Right cardiac atrium (tissue), 5 donors: ENCODE measurements around the gene TRAFD1. TPM values are rescaled to one million over a fixed set of nuclear protein-coding genes. Genes with fewer than 3 reads are reported as not detected.
"Not testable (repeated sequence)": the region's sequence is repeated elsewhere in the genome, so short reads cannot be mapped to it uniquely, and the experiment has no call there.

ENCODE experiments used
- ATAC-seq, 2 donors: fragments of 200-7000 bp; cut with Tn5 transposase; one replicate each; pipeline versions ENCODE4 v1.8.0 to v1.9.1; 2020; ENCODE audit warnings: moderate library complexity in 2 of 2, mild to moderate bottlenecking in 1 of 2
- DNase-seq, 3 donors: peaks; one replicate each; pipeline ENCODE4 v3.0.0-alpha.2; 2020
- H3K27ac ChIP-seq: one replicate; pipeline ENCODE4 v1.5.1; 2013; ENCODE audit warnings: mild to moderate bottlenecking, low read length, control low read depth, moderate library complexity
- H3K27me3 ChIP-seq: one replicate; pipeline ENCODE4 v1.6.1; 2013; ENCODE audit not compliant: control insufficient read depth, insufficient read depth
- H3K4me1 ChIP-seq: one replicate; pipeline ENCODE4 v1.6.1; 2013; ENCODE audit warnings: low read length; ENCODE audit not compliant: control insufficient read depth, insufficient read depth
- H3K4me3 ChIP-seq: one replicate; pipeline ENCODE4 v1.5.1; 2013; ENCODE audit warnings: low read length, control low read depth
- H3K9me3 ChIP-seq: one replicate; pipeline ENCODE4 v1.6.1; 2013; ENCODE audit warnings: low read length; ENCODE audit not compliant: control insufficient read depth
- WGBS: extraction: QIAGEN DNeasy Blood & Tissue Kit; methylation state at CpG from one replicate; pipeline ENCODE4 v1.1.7; 2013; 5-methylcytosine and 5-hydroxymethylcytosine counted together
- intact Hi-C, 4 donors: fragments of 100-400 bp; cut with DNase I; formaldehyde crosslinking; loops; one replicate each; pipeline versions ENCODE4 v1.11.0 to v1.14.0; 2022 to 2023
- polyA plus RNA-seq: library from polyadenylated mRNA; stranded (reverse); fragments of 200-250 nt; gene quantifications from one replicate; pipeline ENCODE4 v1.2.3, GENCODE V29; 2013
- total RNA-seq, 4 donors: library from RNA; stranded (reverse); fragmentation: NEBNext Ultra II Directional; extraction: Animal tissue kit (Norgen Biotek cat#: 25700); gene quantifications; one replicate each; pipeline ENCODE4 v1.2.1, GENCODE V29; 2021
- donor health status: healthy with polysubstance abuse.
- donor health status: DM: no; HTN: yes; CAD: no.
- donor health status: DM: no; HTN: no; CAD: no.
- donor health status: DM: no; HTN: yes; CAD: no; lungs with severe emphysema.
- donor health status: DM: yes; HTN: yes; CAD: no.

Gene TRAFD1
- total and polyA plus RNA-seq, 5 donors = 13.4 to 24.5 (median 23.7) TPM

DNA sequence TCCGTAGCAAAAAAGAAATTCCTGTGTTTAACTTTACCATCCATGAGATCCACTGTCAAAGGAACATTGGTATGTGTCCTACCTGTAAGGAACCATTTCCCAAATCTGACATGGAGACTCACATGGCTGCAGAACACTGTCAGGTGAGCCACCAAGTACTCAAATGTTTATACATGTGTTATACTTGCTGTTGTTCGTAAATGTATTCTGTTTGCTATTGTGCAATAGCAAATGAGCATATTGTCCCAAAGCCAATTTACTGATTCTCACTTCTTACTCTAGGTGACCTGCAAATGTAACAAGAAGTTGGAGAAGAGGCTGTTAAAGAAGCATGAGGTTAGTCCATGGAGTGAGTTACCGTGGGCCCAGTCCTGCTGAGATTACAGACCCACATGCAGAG is 9.4 kb downstream of the TRAFD1 start:
- no peaks in the 10 kb centered on the region for H3K9me3 ChIP-seq
- WGBS = 90% methylated on average over 3 of the region's 3 CpGs
- intact Hi-C loops = no loop called here
- no peak overlapping the region for H3K4me3 ChIP-seq
- DNase-seq (no peak), ATAC-seq (no peak)
- no peak overlapping the region for H3K27ac ChIP-seq
- no peaks in the 10 kb centered on the region for H3K4me1 ChIP-seq
- H3K27me3 ChIP-seq = no peaks in the 10 kb centered on the region

DNA sequence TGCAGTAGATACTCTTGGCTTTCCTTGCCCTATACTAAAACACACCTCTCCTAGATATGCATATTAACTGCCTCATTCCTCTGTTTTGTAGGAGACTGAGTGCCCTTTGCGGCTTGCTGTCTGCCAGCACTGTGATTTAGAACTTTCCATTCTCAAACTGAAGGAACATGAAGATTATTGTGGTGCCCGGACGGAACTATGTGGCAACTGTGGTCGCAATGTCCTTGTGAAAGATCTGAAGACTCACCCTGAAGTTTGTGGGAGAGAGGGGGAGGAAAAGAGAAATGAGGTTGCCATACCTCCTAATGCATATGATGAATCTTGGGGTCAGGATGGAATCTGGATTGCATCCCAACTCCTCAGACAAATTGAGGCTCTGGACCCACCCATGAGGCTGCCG is 15.4 kb downstream of the TRAFD1 start:
- intact Hi-C loops = no loop called here
- DNase-seq = no peak
- Histone ChIP-seq H3K4me1 (no peaks in the 10 kb centered on the region), H3K27me3 (no peaks in the 10 kb centered on the region), H3K9me3 (no peaks in the 10 kb centered on the region), H3K4me3 (no peak overlapping the region), H3K27ac (no peak overlapping the region)
- WGBS = 90% methylated on average over 5 of the region's 5 CpGs
- no peak for ATAC-seq

DNA sequence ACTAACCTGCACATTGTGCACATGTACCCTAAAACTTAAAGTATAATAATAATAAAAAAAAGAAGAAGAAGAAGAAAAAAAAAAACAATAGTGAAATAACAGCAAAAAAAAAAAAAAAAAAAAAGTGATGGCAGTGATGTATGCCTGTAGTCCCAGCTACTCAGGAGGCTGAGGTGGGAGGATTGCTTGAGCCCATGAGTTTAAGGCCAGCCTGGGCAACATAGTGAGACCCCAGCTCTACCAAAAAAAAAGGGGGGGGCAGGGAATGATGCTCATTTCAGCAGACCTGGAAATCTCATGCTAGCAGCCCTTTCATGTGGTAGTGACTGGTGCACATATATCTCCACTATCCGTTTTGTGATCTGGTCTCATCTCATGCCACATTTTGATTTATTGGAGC is 20.8 kb downstream of the TRAFD1 start:
- intact Hi-C loops = no loop called here
- no peak for ATAC-seq

DNA sequence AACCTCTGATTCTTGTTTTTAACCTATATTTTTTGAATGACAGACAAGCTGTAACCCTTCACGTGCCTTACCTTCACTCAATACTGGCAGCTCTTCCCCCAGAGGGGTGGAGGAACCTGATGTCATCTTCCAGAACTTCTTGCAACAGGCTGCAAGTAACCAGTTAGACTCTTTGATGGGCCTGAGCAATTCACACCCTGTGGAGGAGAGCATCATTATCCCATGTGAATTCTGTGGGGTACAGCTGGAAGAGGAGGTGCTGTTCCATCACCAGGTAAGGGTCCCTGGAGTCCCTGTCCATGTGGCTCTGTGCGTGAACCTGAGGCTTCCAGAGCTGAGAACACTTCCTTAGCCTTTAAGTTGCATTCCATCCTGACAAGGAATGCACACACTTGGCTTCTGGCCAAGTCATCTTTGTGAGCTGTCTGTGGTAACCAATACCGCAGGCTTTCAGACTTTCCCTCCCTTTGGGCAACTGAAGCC is 22.7 kb downstream of the TRAFD1 start:
- no peak for DNase-seq
- H3K27me3 ChIP-seq = no peaks in the 10 kb centered on the region
- no peaks in the 10 kb centered on the region for H3K4me1 ChIP-seq
- intact Hi-C loops = no loop called here
- ATAC-seq = no peak
- H3K27ac ChIP-seq = no peak overlapping the region
- H3K4me3 ChIP-seq = no peak overlapping the region
- no peaks in the 10 kb centered on the region for H3K9me3 ChIP-seq
- 66% methylated on average over 3 of the region's 3 CpGs for WGBS

More for the DNA sequence above, 20.8 kb downstream of the TRAFD1 start:
- DNase-seq = no peak
- no peaks in the 10 kb centered on the region for H3K27me3 ChIP-seq
- 95% methylated on average over 1 of the region's 1 CpG for WGBS
- H3K27ac ChIP-seq = no peak overlapping the region
- H3K4me1 ChIP-seq = no peaks in the 10 kb centered on the region
- H3K9me3 ChIP-seq = no peaks in the 10 kb centered on the region
- no peak overlapping the region for H3K4me3 ChIP-seq

DNA sequence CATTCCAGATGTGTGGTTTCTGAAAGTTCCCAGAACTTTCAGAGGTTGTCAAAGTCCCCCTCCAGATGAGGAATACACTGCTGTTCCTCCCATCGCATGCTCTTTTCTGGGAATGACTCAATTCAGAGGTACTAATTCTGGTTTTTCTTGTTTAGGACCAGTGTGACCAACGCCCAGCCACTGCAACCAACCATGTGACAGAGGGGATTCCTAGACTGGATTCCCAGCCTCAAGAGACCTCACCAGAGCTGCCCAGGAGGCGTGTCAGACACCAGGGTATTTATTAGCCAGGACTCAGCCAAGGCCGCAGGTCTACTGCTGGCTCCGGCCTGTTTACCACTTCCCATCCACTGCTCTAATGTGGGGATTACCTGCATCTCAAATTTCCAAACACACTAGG is 24.2 kb downstream of the TRAFD1 start:
- DNase-seq = no peak
- H3K4me1 ChIP-seq = no peaks in the 10 kb centered on the region
- 95% methylated on average over 5 of the region's 5 CpGs for WGBS
- H3K9me3 ChIP-seq = no peaks in the 10 kb centered on the region
- no peak overlapping the region for H3K4me3 ChIP-seq
- intact Hi-C loops = no loop called here
- ATAC-seq = no peak
- H3K27ac ChIP-seq = no peak overlapping the region
- no peaks in the 10 kb centered on the region for H3K27me3 ChIP-seq

DNA sequence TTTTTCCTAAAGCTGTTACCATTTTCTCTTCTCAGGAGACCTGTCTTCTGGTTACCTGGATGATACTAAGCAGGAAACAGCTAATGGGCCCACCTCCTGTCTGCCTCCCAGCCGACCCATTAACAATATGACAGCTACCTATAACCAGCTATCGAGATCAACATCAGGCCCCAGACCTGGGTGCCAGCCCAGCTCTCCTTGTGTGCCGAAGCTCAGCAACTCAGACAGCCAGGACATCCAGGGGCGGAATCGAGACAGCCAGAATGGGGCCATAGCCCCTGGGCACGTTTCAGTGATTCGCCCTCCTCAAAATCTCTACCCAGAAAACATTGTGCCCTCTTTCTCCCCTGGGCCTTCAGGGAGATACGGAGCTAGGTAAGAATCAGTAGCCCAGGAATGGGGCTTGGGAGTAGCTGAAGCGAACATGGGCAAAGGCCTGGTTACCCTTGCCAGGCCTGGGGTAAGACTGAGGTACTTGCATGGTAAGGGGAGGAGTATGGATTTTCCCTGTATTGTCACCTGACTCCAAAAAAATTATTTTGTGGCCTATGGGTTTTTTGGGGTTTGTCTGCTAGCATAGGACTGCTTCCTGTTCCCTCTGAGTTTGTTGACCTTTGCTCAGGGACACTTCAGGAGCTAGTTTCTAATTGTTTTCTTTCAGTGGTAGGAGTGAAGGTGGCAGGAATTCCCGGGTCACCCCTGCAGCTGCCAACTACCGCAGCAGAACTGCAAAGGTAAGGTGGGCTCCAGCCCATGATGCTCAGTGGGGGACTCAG is 26.6 kb downstream of the TRAFD1 start:
- no peaks in the 10 kb centered on the region for H3K9me3 ChIP-seq
- intact Hi-C loops = no loop called here
- no peaks in the 10 kb centered on the region for H3K27me3 ChIP-seq
- H3K4me3 ChIP-seq = no peak overlapping the region
- ATAC-seq = no peak
- H3K27ac ChIP-seq = no peak overlapping the region
- H3K4me1 ChIP-seq = no peaks in the 10 kb centered on the region
- WGBS = 96% methylated on average over 11 of the region's 11 CpGs
- no peak for DNase-seq

DNA sequence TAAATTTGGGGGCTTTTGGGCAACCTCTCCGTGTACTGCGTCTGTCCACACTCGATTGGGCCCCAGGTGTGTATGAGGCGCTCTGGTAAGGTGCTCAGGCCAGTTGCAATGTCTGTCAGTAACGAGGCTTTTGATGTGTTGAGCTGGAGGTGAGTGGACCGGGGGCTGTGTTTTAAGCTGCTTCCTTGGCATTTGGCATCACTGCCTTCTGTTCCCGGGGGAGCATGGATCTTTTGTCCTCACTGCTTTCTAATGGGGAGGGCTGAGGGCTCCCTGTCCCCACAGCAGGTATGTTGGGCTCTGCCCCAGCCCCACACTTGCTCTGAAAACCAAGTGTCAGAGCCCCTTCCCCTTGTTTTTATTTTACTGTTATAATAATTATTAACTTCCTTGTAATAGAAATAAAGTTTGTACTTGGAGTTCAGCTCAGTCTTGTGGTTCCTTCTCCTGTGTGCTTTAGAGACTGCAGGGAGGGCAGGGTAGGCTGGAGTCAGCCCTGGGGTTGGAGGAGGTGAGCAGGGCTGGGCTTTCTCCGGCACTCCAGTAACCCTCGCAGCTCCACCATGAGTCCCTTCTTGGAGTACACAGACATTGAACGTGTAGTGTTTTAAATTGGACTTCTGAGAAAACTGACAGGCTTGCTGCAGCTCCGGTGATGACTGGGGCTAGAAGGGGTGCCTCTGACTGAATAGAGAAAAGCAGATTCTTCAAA is 28.0 kb downstream of the TRAFD1 start:
- intact Hi-C loops = no loop called here
- ATAC-seq = peak in 1 of 2 donors; percentile 20
- H3K27me3 ChIP-seq = no peaks in the 10 kb centered on the region
- WGBS = 82% methylated on average over 11 of the region's 11 CpGs
- no peak overlapping the region for H3K4me3 ChIP-seq
- DNase-seq = no peak
- H3K27ac ChIP-seq = no peak overlapping the region
- H3K9me3 ChIP-seq = no peaks in the 10 kb centered on the region
- no peaks in the 10 kb centered on the region for H3K4me1 ChIP-seq

DNA sequence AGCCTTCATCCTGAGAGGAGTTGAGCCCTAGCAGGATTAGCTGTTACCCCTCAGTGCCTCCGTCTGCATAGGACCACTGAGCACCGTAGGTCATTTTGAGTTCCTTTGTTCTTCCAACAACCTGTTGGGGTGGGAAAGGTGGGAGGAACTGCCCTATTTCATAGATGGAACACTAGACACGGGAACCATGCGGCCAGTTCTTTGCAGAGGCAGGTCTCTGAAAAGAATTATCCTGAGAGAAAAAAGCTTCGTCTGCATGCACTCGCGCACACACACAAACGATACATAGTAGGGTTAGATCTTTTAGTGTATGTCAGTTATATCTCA is 28.5 kb downstream of the TRAFD1 start:
- ATAC-seq (no peak), DNase-seq (no peak)
- intact Hi-C loops = no loop called here
- 90% methylated on average over 8 of the region's 8 CpGs for WGBS
- Histone ChIP-seq H3K27me3 (no peaks in the 10 kb centered on the region), H3K4me3 (no peak overlapping the region), H3K4me1 (no peaks in the 10 kb centered on the region), H3K27ac (no peak overlapping the region), H3K9me3 (no peaks in the 10 kb centered on the region)

DNA sequence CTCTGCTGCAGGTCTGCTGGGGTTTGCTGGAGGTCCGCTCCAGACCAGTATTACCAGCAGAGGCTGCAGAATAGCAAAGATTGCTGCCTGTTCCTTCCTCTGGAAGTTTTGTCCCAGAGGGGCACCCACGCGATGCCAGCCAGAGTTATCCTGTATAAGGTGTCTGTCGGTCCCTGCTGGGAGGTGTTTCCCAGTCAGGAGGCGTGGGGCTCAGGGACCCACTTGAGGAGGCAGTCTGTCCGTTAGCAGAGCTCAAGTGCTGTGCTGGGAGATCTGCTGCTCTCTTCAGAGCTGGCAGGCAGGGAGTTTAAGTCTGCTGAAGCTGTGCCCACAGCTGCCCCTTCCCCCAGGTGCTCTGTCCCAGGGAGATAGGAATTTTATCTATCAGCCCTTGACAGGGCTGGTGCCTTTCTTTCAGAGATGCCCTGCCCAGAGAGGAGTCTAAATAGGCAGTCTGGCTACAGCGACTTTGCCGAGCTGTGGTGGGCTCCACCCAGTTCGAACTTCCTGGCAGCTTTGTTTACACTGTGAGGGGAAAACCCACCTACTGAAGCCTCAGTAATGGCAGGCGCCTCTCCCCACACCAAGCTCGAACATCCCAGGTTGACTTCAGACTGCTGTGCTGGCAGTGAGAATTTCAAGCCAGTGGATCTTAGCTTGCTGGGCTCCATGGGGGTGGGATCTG is 33.2 kb downstream of the TRAFD1 start:
- H3K27ac ChIP-seq, DNase-seq, H3K4me1 ChIP-seq, H3K9me3 ChIP-seq, ATAC-seq, H3K27me3 ChIP-seq, H3K4me3 ChIP-seq, intact Hi-C loops: not testable (repeated sequence)
- 95% methylated on average over 11 of the region's 11 CpGs for WGBS

DNA sequence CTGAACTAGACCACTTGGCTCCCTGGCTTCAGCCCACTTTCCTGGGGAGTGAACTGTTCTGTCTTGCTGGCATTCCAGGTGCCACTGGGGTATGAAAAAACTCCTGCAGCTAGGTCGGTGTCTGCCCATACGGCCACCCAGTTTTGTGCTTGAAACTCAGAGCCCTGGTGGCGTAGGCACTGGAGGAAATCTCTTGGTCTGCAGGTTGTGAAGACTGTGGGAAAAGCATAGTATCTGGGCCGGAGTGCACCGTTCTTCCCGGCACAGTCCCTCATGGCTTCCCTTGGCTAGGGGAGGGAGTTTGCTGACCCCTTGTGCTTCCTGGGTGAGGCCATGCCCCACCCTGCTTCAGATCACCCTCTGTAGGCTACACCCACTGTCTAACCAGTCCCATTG is 33.8 kb downstream of the TRAFD1 start:
- Histone ChIP-seq H3K4me1 (no peaks in the 10 kb centered on the region), H3K9me3 (no peaks in the 10 kb centered on the region), H3K27ac (no peak overlapping the region), H3K27me3 (no peaks in the 10 kb centered on the region), H3K4me3 (no peak overlapping the region)
- no peak for ATAC-seq
- WGBS = 95% methylated on average over 6 of the region's 6 CpGs
- intact Hi-C loops = no loop called here
- DNase-seq = no peak

DNA sequence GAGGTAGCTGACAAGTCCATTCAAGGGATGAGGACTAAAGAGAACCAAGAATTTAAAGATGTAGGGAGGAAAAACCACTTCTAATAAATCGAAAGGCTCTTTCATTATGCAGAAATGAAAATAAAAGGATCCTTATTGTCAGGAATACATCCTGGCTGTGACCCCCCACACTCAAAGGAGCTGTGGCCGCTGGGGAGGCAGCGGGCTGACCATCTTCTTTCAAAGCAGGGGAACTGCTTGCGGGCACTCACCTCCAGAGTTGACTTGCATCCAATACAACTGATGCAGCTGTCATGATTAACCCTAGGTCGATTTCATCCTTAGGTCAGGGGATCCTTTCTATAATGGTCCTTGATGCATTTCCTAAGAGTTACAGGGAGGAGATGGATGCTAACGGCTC is 35.3 kb downstream of the TRAFD1 start:
- no peak for ATAC-seq
- H3K27ac ChIP-seq = no peak overlapping the region
- intact Hi-C loops = no loop called here
- no peaks in the 10 kb centered on the region for H3K27me3 ChIP-seq
- no peak overlapping the region for H3K4me3 ChIP-seq
- no peaks in the 10 kb centered on the region for H3K4me1 ChIP-seq
- DNase-seq = no peak
- WGBS = 96% methylated on average over 6 of the region's 6 CpGs
- H3K9me3 ChIP-seq = no peaks in the 10 kb centered on the region
